GM18526 (cell line): ENCODE data around the gene MOV10.

Experiments
- POLR2A ChIP-seq: IDR thresholded peaks from 3 replicates; pipeline ENCODE4 v1.6.1; 2011; ENCODE audit not compliant: insufficient read length; ENCODE audit errors: extremely low read depth

Gene MOV10

GRCh38 chr1:112729909-112730308 lies 55.5 kb downstream of the MOV10 start:
- TF ChIP-seq POLR2A = no peak

- no peak for TF ChIP-seq POLR2A
These were observed 57.0 kb downstream of the MOV10 start for GRCh38 chr1:112731451-112731850.

GRCh38 chr1:112735752-112736151 lies 61.3 kb downstream of the MOV10 start:
- no peak for TF ChIP-seq POLR2A

GRCh38 chr1:112737573-112737972 lies 63.1 kb downstream of the MOV10 start:
- TF ChIP-seq POLR2A = no peak

- TF ChIP-seq POLR2A = no peak
These were observed 68.9 kb downstream of the MOV10 start for GRCh38 chr1:112743174-112744008.

GRCh38 chr1:112744009-112744578 lies 69.6 kb downstream of the MOV10 start:
- TF ChIP-seq POLR2A = no peak

- TF ChIP-seq POLR2A = no peak
These were observed 73.9 kb downstream of the MOV10 start for GRCh38 chr1:112748396-112748795.
